IMR-90 (cell line): ENCODE measurements around the gene PLB1. TPM values are rescaled to one million over a fixed set of nuclear protein-coding genes. Genes with fewer than 3 reads are reported as not detected.

Source experiments
- ATAC-seq: fragments of 200-7000 bp; cut with Tn5 transposase; 2 replicates; pipeline ENCODE4 v1.9.1; 2020; ENCODE audit warnings: low read depth, mild to moderate bottlenecking, moderate library complexity
- BruUV-seq: library from RNA; stranded (reverse); fragments of 400-500 nt; replicated peaks from 2 replicates; lab custom pipeline; 2021; lab: Mats Ljungman, UMichigan
- CTCF ChIA-PET: fragments of 300-600 bp; formaldehyde crosslinking; extraction: SDS; loops from one replicate; lab custom pipeline; 2021; ENCODE audit warnings: antibody characterized with exemption; lab: Yijun Ruan, JAX
- POLR2A ChIA-PET: fragments of 300-600 bp; sonication (Branson Sonifier 250); formaldehyde crosslinking; loops from one replicate; lab custom pipeline; 2022; ENCODE audit warnings: antibody characterized with exemption; ENCODE audit not compliant: unreplicated experiment; lab: Charles Lee
- DNase-seq: peaks from one replicate; pipeline ENCODE4 v3.0.0; 2013
- H2AFZ ChIP-seq: replicated peaks from 2 replicates; pipeline ENCODE3; 2013; ENCODE audit warnings: low read length, mild to moderate bottlenecking; ENCODE audit not compliant: poor library complexity
- H2AK5ac ChIP-seq: 2 replicates; pipeline ENCODE4 v1.6.1; 2013; ENCODE audit warnings: low read depth, low read length, inconsistent platforms
- H2AK9ac ChIP-seq: replicated peaks from 2 replicates; pipeline ENCODE3; 2013; ENCODE audit warnings: mild to moderate bottlenecking, low read depth, low read length, moderate library complexity; ENCODE audit not compliant: poor library complexity
- H2BK120ac ChIP-seq: 2 replicates; pipeline ENCODE4 v1.6.1; 2013; ENCODE audit warnings: low read depth, low read length, inconsistent platforms
- H2BK15ac ChIP-seq: 3 replicates; pipeline ENCODE4 v1.6.1; 2013; ENCODE audit warnings: low read depth, low read length, inconsistent platforms
- H2BK20ac ChIP-seq: 2 replicates; pipeline ENCODE4 v1.6.1; 2013; ENCODE audit warnings: low read depth, mild to moderate bottlenecking, inconsistent platforms, low read length, moderate library complexity
- H2BK5ac ChIP-seq: 2 replicates; pipeline ENCODE4 v1.6.1; 2013; ENCODE audit warnings: mild to moderate bottlenecking, low read depth, low read length, inconsistent platforms; ENCODE audit not compliant: poor library complexity, severe bottlenecking
- H3K14ac ChIP-seq: replicated peaks from 2 replicates; pipeline ENCODE4 v1.6.1; 2013; ENCODE audit warnings: low read depth, low read length, inconsistent platforms
- H3K18ac ChIP-seq: 2 replicates; pipeline ENCODE4 v1.6.1; 2013; ENCODE audit warnings: low read depth, low read length, control low read depth
- H3K23ac ChIP-seq: 2 replicates; pipeline ENCODE4 v1.6.1; 2013; ENCODE audit warnings: low read depth, low read length, inconsistent platforms
- H3K27ac ChIP-seq: 2 replicates; pipeline ENCODE4 v1.5.1; 2013; ENCODE audit warnings: mild to moderate bottlenecking, control low read depth, low read length; ENCODE audit not compliant: insufficient read depth
- H3K27me3 ChIP-seq: 2 replicates; pipeline ENCODE4 v1.6.1; 2013; ENCODE audit warnings: low read length; ENCODE audit not compliant: control insufficient read depth, insufficient read depth
- H3K36me3 ChIP-seq: 2 replicates; pipeline ENCODE4 v1.6.1; 2013; ENCODE audit warnings: low read length, mixed read lengths; ENCODE audit not compliant: control insufficient read depth, insufficient read depth
- H3K4ac ChIP-seq: 2 replicates; pipeline ENCODE4 v1.6.1; 2013; ENCODE audit warnings: low read depth, low read length, inconsistent platforms
- H3K4me1 ChIP-seq: 2 replicates; pipeline ENCODE4 v1.6.1; 2013; ENCODE audit warnings: low read length, mixed read lengths; ENCODE audit not compliant: control insufficient read depth, insufficient read depth
- H3K4me2 ChIP-seq: 2 replicates; pipeline ENCODE4 v1.6.1; 2013; ENCODE audit warnings: low read depth, mild to moderate bottlenecking, control low read depth, low read length, moderate library complexity
- H3K4me3 ChIP-seq: 2 replicates; pipeline ENCODE4 v1.5.1; 2013; ENCODE audit warnings: low read depth, mild to moderate bottlenecking, control low read depth, low read length, moderate library complexity; ENCODE audit not compliant: insufficient read depth
- H3K56ac ChIP-seq: 2 replicates; pipeline ENCODE4 v1.6.1; 2013; ENCODE audit warnings: low read length, inconsistent platforms; ENCODE audit not compliant: insufficient read depth; ENCODE audit errors: extremely low read depth
- H3K79me1 ChIP-seq, 2 experiments: 2 replicates each; pipeline ENCODE4 v1.6.1; 2013; ENCODE audit warnings: low read length in 2 of 2, inconsistent platforms in 1 of 2, low read depth in 1 of 2
- H3K9ac ChIP-seq: 2 replicates; pipeline ENCODE4 v1.6.1; 2013; ENCODE audit warnings: low read depth, low read length, control low read depth
- H3K9me1 ChIP-seq: 2 replicates; pipeline ENCODE4 v1.6.1; 2013; ENCODE audit warnings: low read length, inconsistent platforms; ENCODE audit not compliant: insufficient read depth
- H3K9me3 ChIP-seq: 2 replicates; pipeline ENCODE4 v1.6.1; 2013; ENCODE audit warnings: low read length; ENCODE audit not compliant: control insufficient read depth, insufficient read depth
- H4K20me1 ChIP-seq: 2 replicates; pipeline ENCODE4 v1.6.1; 2013; ENCODE audit warnings: low read length, inconsistent platforms; ENCODE audit not compliant: insufficient read depth
- H4K5ac ChIP-seq: 2 replicates; pipeline ENCODE4 v1.6.1; 2013; ENCODE audit warnings: mild to moderate bottlenecking, low read depth, low read length, control low read depth
- H4K8ac ChIP-seq, 2 experiments: 2 replicates each; pipeline ENCODE4 v1.6.1; 2013; ENCODE audit warnings: low read depth in 2 of 2, low read length in 2 of 2, control low read depth in 1 of 2, inconsistent platforms in 1 of 2
- H4K91ac ChIP-seq: 2 replicates; pipeline ENCODE4 v1.6.1; 2013; ENCODE audit warnings: low read depth, low read length, inconsistent platforms; ENCODE audit not compliant: insufficient read depth
- BHLHE40 ChIP-seq: fragments of 150-350 bp; IDR thresholded peaks from 2 replicates; pipeline ENCODE4 v1.6.1; 2016; ENCODE audit warnings: mild to moderate bottlenecking, low read depth, low read length
- CEBPB ChIP-seq: IDR thresholded peaks from 2 replicates; pipeline ENCODE4 v1.6.1; 2012; ENCODE audit warnings: low read depth, low read length, improper control_type of control experiment
- CHD1 ChIP-seq: IDR thresholded peaks from 2 replicates; pipeline ENCODE4 v1.6.1; 2012; ENCODE audit warnings: low read depth, low read length, improper control_type of control experiment
- FOS ChIP-seq: fragments of 150-350 bp; IDR thresholded peaks from 2 replicates; pipeline ENCODE4 v1.6.1; 2016; ENCODE audit warnings: low read depth, low read length
- MAZ ChIP-seq: IDR thresholded peaks from 2 replicates; pipeline ENCODE4 v1.6.1; 2012; ENCODE audit warnings: low read depth, mild to moderate bottlenecking, low read length, improper control_type of control experiment, moderate library complexity, borderline replicate concordance
- MXI1 ChIP-seq: IDR thresholded peaks from 2 replicates; pipeline ENCODE4 v1.6.1; 2012; ENCODE audit warnings: low read depth, mild to moderate bottlenecking, low read length, moderate library complexity, borderline replicate concordance
- NFE2L2 ChIP-seq: fragments of 150-350 bp; IDR thresholded peaks from 2 replicates; pipeline ENCODE4 v1.6.1; 2016; ENCODE audit warnings: low read depth, mild to moderate bottlenecking, low read length
- RCOR1 ChIP-seq: IDR thresholded peaks from 2 replicates; pipeline ENCODE4 v1.6.1; 2012; ENCODE audit warnings: mild to moderate bottlenecking, low read length, improper control_type of control experiment; ENCODE audit not compliant: insufficient replicate concordance
- WGBS, 2 experiments: methylation state at CpG; one replicate each; pipeline versions ENCODE4 v1.1.5 to v1.1.7; 2013; ENCODE audit warnings: missing lambda C conversion rate in 2 of 2; ENCODE audit not compliant: insufficient read length in 1 of 2; ENCODE audit errors: extremely low coverage in 2 of 2; 5-methylcytosine and 5-hydroxymethylcytosine counted together
- dilution Hi-C: fragments of 300-500 bp; cut with HindIII; formaldehyde crosslinking; loops from one replicate; pipeline ENCODE4 v1.14.3; 2018; ENCODE audit warnings: low sequenced_read_pairs; ENCODE audit not compliant: unreplicated experiment
- in situ Hi-C: fragments of 300-500 bp; cut with MboI; formaldehyde crosslinking; loops from 3 replicates; pipeline ENCODE4 v1.14.3; 2019; ENCODE audit warnings: low sequenced_read_pairs, inconsistent platforms, mixed read lengths
- intact Hi-C: fragments of 100-400 bp; cut with micrococcal nuclease; formaldehyde crosslinking; loops from 2 replicates; pipeline ENCODE4 v1.10.0; 2022
- polyA plus RNA-seq, 3 experiments: library from polyadenylated mRNA; depleted of rRNA; stranded (reverse); fragments of >200 nt; gene quantifications; 2 replicates each; pipeline ENCODE4 v1.2.3, GENCODE V29; 2012; ENCODE audit warnings: low replicate concordance in 1 of 3
- total RNA-seq: library from RNA; depleted of rRNA; stranded (reverse); fragments of >200 nt; gene quantifications from 2 replicates; pipeline ENCODE4 v1.2.3, GENCODE V29; 2012
- TF ChIP-seq, protein P1 (sequence below): fragments of 150-350 bp; IDR thresholded peaks from 2 replicates; pipeline ENCODE4 v1.6.1; 2017; ENCODE audit warnings: mild to moderate bottlenecking, antibody characterized with exemption, low read length, low read depth
- TF ChIP-seq, protein P2 (sequence below): conservative IDR thresholded peaks from 2 replicates; pipeline ENCODE4 v1.5.1; 2012; ENCODE audit warnings: mild to moderate bottlenecking, low read depth, low read length, improper control_type of control experiment

Gene PLB1
- total and polyA plus RNA-seq, 2 of the 4 experiments (the other 2 are of a cell fraction), result 0.74 to 0.90 TPM

DNA sequence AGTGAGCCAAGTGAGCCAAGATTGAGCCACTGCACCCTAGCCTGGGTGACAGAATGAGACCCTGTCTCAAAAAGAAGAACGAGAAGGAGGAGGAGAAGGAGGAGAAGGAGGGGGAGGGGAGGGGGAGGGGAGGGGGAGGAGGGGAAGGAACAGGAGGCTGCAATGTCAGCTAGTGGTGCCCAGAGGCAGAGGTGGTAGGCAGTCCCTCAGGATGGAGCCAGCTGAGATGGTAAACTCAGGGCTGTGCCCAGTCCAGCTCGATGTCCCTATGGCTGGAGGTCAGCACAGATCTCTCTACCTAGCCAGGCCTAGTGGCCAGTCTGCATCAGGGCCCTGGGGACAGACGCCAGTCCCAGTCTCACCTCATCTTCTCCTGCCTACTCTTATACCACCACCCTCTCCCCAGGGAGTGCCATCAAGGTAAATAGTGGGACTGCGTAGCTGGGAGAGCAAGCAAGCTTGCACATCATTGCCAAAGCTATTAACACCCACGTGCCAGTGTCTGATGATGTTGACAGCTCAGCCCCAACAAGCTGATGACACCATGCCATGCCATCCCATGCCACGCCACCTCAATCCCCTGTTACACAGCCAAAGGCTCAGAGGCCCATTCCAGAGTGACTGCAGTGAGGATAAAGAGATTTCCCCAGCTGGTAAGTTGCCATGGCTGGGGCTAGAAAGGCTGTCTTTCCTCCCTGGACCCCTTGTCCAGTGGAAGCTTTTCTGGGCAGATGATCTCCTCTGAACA is 7.6 kb upstream of the PLB1 start:
- dilution Hi-C loops, result no loop called here
- Histone ChIP-seq H2AFZ (no peak overlapping the region), H2AK9ac (no peak overlapping the region), H3K36me3 (no peaks in the 10 kb centered on the region), H3K9ac (no peak overlapping the region), H3K23ac (no peak overlapping the region), H2BK5ac (no peak overlapping the region), H2BK15ac (no peak overlapping the region), H4K8ac (no peak overlapping the region), H3K4me3 (no peak overlapping the region), H2BK120ac (no peak overlapping the region), H2BK20ac (no peak overlapping the region), H3K9me3 (no peaks in the 10 kb centered on the region), H3K79me1 (no peaks in the 10 kb centered on the region), H2AK5ac (no peak overlapping the region), H3K18ac (no peak overlapping the region), H3K14ac (no peak overlapping the region), H4K20me1 (no peaks in the 10 kb centered on the region), H4K91ac (no peak overlapping the region), H4K5ac (no peak overlapping the region), H3K4me1 (no peaks in the 10 kb centered on the region), H3K4me2 (no peak overlapping the region), H3K27me3 (peaks cover 54% of the 10 kb centered on the region), H3K56ac (no peak overlapping the region), H3K4ac (no peak overlapping the region), H3K9me1 (no peaks in the 10 kb centered on the region), H3K27ac (no peak overlapping the region)
- DNase-seq (no peak), ATAC-seq (no peak)
- in situ Hi-C loops, result no loop called here
- 35% methylated on average over 2 of the region's 6 CpGs; no CpG with 5 or more reads in 1 of the 2 experiments for WGBS, 2 experiments
- intact Hi-C loops, result no loop called here
- ChIA-PET CTCF (no interaction called here), POLR2A (no interaction called here)
- no peak for TF ChIP-seq RCOR1
- TF ChIP-seq, protein P1, sequence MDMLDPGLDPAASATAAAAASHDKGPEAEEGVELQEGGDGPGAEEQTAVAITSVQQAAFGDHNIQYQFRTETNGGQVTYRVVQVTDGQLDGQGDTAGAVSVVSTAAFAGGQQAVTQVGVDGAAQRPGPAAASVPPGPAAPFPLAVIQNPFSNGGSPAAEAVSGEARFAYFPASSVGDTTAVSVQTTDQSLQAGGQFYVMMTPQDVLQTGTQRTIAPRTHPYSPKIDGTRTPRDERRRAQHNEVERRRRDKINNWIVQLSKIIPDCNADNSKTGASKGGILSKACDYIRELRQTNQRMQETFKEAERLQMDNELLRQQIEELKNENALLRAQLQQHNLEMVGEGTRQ, result no peak
- TF ChIP-seq CHD1, result no peak
- no peak for TF ChIP-seq FOS
- TF ChIP-seq NFE2L2, result no peak
- TF ChIP-seq, protein P2, sequence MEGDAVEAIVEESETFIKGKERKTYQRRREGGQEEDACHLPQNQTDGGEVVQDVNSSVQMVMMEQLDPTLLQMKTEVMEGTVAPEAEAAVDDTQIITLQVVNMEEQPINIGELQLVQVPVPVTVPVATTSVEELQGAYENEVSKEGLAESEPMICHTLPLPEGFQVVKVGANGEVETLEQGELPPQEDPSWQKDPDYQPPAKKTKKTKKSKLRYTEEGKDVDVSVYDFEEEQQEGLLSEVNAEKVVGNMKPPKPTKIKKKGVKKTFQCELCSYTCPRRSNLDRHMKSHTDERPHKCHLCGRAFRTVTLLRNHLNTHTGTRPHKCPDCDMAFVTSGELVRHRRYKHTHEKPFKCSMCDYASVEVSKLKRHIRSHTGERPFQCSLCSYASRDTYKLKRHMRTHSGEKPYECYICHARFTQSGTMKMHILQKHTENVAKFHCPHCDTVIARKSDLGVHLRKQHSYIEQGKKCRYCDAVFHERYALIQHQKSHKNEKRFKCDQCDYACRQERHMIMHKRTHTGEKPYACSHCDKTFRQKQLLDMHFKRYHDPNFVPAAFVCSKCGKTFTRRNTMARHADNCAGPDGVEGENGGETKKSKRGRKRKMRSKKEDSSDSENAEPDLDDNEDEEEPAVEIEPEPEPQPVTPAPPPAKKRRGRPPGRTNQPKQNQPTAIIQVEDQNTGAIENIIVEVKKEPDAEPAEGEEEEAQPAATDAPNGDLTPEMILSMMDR, result no peak
- no peak for TF ChIP-seq BHLHE40
- no peak for TF ChIP-seq MXI1
- TF ChIP-seq MAZ, result no peak
- TF ChIP-seq CEBPB, result no peak
- BruUV-seq, result no TSS peak
